DMS53 treated with DMSO at 0.1 percent for 48 hours (cell line): Measurements from ENCODE around the gene ZBTB12.
A peak's percentile ranks its signal among the peaks of the same experiment; 100 is the strongest.
"Not testable (repeated sequence)": the region's sequence is repeated elsewhere in the genome, so short reads cannot be mapped to it uniquely, and the experiment has no call there.

Source experiments
- DNase-seq: peaks from one replicate; lab custom pipeline; 2025; ENCODE audit not compliant: unreplicated experiment; lab: John Stamatoyannopoulos, UW

ZBTB12 gene

GRCh38 chr6:31922942-31923341 lies 21.1 kb upstream of the ZBTB12 start:
- DNase-seq, result no peak

DNA sequence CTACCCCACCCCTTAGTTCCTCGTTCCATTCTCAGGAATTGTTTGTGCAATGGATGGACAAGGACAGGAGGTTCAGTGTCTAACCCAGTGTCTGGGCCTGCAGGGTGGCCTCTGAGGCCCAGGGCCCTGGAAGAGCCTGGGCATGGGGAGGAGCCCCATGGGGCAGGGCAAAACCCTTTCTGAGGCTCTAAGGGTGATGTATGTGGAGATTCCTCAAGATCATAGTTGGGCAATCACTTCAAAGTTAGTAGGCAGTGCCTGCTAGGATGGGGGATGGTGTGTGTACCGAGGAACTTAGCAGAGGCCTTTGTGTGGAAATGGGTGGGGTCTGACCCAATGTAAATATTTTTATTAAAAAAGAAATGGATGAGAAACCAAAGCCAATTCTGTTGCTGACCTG lies 18.9 kb upstream of the ZBTB12 start:
- DNase-seq, result no peak

GRCh38 chr6:31919624-31920303 lies 17.9 kb upstream of the ZBTB12 start:
- no peak for DNase-seq

DNA sequence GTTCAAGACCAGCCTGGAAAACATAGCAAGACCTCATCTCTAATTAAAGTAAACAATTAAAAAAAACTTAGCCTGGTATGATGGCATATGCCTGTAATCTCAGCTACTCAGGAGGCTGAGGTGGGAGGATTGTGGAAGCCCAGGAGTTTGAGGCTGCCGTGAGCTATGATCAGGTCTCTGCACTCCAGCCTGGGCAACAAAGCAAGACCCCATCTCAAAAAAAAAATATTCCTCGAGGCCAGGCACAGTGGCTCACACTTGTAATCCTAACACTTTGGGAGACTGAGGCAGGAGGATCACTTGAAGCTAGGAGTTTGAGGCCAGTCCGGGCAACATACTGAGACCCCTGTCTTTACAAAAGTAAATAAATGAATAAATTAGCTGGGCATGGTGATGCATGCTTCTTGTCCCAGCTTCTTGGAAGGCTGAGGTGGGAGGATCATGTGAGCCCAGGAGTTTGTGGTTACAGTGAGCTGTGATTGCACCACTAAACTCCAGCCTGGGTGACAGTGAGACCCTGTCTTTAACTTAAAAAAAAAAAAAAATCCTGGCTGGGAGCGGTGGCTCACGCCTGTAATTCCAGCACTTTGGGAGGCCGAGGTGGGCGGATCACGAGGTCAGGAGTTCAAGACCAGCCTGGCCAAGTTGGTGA lies 16.3 kb upstream of the ZBTB12 start:
- no peak for DNase-seq

- no peak for DNase-seq
These were observed 13.9 kb upstream of the ZBTB12 start for GRCh38 chr6:31915756-31916155.

GRCh38 chr6:31915351-31915750 lies 13.5 kb upstream of the ZBTB12 start:
- DNase-seq, result no peak

GRCh38 chr6:31911826-31912585 lies 10.1 kb upstream of the ZBTB12 start:
- no peak for DNase-seq

GRCh38 chr6:31909298-31909697 lies 7.4 kb upstream of the ZBTB12 start:
- not testable (repeated sequence) for DNase-seq

GRCh38 chr6:31908791-31909190 lies 6.9 kb upstream of the ZBTB12 start:
- DNase-seq, result peak; percentile 10

GRCh38 chr6:31908255-31908654 lies 6.4 kb upstream of the ZBTB12 start:
- DNase-seq, result not testable (repeated sequence)

DNA sequence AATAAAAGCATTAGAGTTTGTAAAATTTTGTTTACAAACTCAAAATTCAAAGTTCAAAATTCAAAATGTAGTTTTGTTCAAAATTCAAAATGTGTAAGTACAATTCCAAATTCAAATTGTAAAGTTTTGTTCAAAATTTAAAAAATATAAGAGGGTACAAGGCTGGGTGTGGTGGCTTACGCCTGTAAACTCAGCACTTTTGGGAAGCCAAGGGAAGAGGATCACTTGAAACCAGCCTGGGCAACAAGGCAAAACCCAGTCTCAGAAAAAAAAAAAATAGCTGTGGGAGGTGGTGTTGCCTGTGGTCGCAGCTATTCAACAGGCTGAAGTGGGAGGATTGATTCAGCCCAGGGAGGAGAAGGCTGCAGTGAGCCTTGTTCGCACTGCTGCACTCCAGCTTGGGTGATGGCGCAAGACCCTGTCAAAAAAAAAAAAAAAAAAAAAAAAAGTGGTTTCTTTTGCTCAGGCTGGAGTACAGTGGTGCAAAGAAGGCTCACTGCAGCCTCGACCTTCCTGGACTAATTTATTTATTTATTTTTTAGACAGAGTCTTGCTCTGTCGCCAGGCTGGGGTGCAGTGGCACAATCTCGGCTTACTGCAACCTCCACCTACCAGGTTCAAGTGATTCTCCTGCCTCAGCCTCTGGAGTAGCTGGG lies 5.4 kb upstream of the ZBTB12 start:
- DNase-seq, result no peak

- not testable (repeated sequence) for DNase-seq
These were observed 4.8 kb upstream of the ZBTB12 start for GRCh38 chr6:31906727-31907126.

DNA sequence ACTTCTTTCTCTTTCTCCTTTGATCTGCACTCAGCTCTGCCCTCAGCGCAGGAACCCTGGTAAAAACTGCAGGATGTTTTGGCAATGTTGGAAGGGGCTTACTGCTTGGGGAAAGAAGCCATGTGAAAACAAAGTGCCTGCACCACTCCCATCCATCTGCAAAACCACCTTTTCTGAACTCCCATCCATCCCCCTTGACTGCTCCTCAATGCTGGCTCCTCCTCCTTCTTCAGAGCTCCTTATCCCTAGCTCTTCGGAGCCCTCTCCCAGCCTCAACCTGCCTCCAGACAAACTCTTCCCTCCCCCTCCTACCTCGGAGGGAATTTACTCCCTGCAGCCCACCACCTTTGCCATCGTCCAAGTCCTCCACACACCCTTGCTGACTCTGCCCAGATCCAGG lies 4.2 kb upstream of the ZBTB12 start:
- no peak for DNase-seq

GRCh38 chr6:31905041-31905440 lies 3.2 kb upstream of the ZBTB12 start:
- DNase-seq, result no peak

DNA sequence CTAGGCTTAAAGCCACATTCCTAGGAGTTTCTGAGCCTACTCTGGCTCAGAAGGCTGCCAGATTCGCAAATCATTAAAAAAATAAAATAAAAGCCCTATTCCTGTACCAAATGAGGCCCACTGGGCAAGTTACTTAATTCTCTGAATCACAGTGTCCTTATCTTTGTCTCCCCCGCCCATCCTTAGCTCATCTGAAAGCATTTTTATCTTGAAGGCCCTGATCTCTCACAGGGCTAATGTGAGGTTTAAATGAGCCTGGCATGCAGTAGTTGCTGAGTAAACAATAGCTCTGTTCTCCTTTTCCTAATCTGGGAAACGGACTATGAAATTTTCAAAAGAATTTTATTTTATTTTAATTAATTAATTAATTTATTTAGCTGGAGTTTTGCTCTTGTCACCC lies 2.1 kb upstream of the ZBTB12 start:
- no peak for DNase-seq

- DNase-seq, result peak; percentile 18
These were observed 402 bp downstream of the ZBTB12 start for GRCh38 chr6:31901415-31901952.

GRCh38 chr6:31900917-31901414 lies 920 bp downstream of the ZBTB12 start:
- DNase-seq, result no peak

GRCh38 chr6:31899882-31900722 lies 1.8 kb downstream of the ZBTB12 start:
- DNase-seq, result no peak

DNA sequence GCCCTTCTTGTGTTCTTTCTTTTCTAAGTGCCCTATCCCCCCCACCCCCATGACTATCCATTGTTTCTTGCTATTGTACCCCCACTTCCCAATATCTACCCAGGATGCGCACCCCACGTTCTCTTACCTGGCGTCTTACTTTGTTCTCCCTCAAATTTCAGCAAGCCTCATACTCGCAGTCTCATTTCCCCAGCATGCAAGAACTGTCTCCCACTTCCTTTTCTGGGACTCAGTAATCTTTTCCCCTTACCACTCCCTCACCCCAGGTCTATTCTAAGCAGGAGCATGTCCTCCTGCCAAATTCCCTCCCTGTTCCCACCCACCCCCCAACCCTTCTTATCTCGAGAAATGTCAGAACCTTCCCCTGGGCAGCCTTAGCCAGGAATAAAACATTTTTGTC lies 2.7 kb downstream of the ZBTB12 start:
- DNase-seq, result no peak

DNA sequence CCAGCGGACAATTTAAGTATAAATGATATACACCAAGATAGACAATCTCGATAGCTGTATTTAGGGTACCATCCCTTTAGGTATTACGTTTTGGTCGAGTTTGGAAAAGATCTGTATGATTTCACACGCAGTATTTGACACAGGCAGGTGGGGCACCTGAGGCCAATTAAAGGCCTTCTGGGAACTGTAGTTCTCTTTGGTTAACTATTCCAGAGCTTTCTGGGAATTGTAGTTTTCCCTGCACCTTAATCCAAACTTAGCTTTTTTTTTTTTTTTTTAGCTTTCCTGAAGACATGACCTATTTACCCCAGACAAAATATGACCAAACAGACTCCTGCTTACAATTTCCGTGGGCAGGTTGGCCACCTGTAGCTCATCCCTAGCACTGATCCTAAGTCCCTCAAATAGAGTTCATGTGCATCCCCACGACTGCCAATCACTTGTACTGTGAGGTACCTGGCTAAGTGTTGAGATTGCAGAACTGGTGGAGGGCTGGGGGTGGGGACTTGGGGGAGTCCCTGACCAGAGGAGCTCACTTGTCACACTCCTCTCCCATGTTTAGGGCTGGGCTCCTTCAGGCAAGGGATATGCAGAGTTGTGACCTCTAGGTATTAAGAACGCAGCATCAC lies 3.4 kb downstream of the ZBTB12 start:
- DNase-seq, result peak; percentile 70
